Endothelial cell of umbilical vein (primary cell): ENCODE measurements around the gene TBC1D19.

Source experiments
- EZH2 ChIP-seq: IDR thresholded peaks from 2 replicates; pipeline ENCODE4 v1.6.1; 2012; ENCODE audit warnings: borderline replicate concordance, low read depth, mild to moderate bottlenecking, moderate library complexity, low read length, inconsistent platforms; ENCODE audit not compliant: severe bottlenecking
- JUN ChIP-seq: IDR thresholded peaks from 2 replicates; pipeline ENCODE4 v1.6.1; 2011; ENCODE audit warnings: borderline replicate concordance, low read depth; ENCODE audit not compliant: insufficient read length, insufficient read depth
- MYC ChIP-seq: IDR thresholded peaks from one replicate; pipeline ENCODE4 v1.6.1; 2011; ENCODE audit warnings: mild to moderate bottlenecking, low read depth, low read length
- POLR2A ChIP-seq: IDR thresholded peaks from 2 replicates; pipeline ENCODE4 v1.6.1; 2012; ENCODE audit warnings: low read depth, mild to moderate bottlenecking, control low read depth, low read length
- POLR2AphosphoS5 ChIP-seq: IDR thresholded peaks from 2 replicates; pipeline ENCODE4 v1.6.1; 2012; ENCODE audit warnings: low read depth, mild to moderate bottlenecking, control low read depth, low read length, moderate library complexity; ENCODE audit not compliant: insufficient read depth
- TF ChIP-seq, protein P1 (sequence below), 2 donors: IDR thresholded peaks; 1 replicate in 1 of 2; 2 replicates in 1 of 2; pipeline ENCODE4 v1.5.1; 2011; ENCODE audit warnings: low read length in 2 of 2, mild to moderate bottlenecking in 2 of 2, moderate library complexity in 2 of 2, control low read depth in 1 of 2, inconsistent platforms in 1 of 2, low read depth in 1 of 2; ENCODE audit not compliant: insufficient read depth in 1 of 2; ENCODE audit errors: extremely low read depth in 1 of 2

DNA sequence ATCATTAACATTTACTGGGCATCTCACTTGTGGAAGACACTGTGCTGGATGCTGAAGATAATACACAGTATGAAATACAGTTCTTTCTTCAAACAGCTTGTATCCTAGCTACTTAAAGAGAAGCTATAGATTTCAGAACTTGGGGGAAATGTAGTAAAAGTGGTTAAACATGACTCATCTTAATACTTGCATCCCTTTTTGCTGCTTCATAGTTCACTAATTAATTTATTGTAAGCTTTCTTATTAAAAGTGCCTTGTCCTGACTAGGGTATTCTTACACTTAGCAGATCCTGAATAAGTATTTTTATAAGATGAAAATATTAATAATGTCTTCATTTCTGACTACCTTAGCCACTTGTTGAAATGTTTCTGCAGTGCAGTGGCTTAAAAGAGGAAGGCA is 144.0 kb downstream of the TBC1D19 start:
- no peak for TF ChIP-seq POLR2A
- TF ChIP-seq, protein P1, sequence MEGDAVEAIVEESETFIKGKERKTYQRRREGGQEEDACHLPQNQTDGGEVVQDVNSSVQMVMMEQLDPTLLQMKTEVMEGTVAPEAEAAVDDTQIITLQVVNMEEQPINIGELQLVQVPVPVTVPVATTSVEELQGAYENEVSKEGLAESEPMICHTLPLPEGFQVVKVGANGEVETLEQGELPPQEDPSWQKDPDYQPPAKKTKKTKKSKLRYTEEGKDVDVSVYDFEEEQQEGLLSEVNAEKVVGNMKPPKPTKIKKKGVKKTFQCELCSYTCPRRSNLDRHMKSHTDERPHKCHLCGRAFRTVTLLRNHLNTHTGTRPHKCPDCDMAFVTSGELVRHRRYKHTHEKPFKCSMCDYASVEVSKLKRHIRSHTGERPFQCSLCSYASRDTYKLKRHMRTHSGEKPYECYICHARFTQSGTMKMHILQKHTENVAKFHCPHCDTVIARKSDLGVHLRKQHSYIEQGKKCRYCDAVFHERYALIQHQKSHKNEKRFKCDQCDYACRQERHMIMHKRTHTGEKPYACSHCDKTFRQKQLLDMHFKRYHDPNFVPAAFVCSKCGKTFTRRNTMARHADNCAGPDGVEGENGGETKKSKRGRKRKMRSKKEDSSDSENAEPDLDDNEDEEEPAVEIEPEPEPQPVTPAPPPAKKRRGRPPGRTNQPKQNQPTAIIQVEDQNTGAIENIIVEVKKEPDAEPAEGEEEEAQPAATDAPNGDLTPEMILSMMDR (IDR thresholded peaks at IDR 0.05; ENCODE audit: extremely low read depth in 1 of 2, insufficient read depth in 1 of 2, low read depth in 1 of 2, low read length in 2 of 2): no peak
- no peak for TF ChIP-seq JUN
- no peak for TF ChIP-seq EZH2
- TF ChIP-seq POLR2AphosphoS5: no peak
- TF ChIP-seq MYC: no peak
